H4 (cell line): Measurements from ENCODE around the gene SLC9A9. TPM values are rescaled to one million over a fixed set of nuclear protein-coding genes. Genes with fewer than 3 reads are reported as not detected.

Experiments used
- DNase-seq: peaks from one replicate; pipeline ENCODE4 v3.0.0-alpha.2; 2015; ENCODE audit warnings: low spot score
- total RNA-seq: library from RNA; depleted of rRNA; stranded (reverse); fragments of >200 nt; shearing (Covaris generic); gene quantifications from 2 replicates; pipeline ENCODE4 v1.2.3, GENCODE V29; 2014

Gene SLC9A9
- total RNA-seq, 1 experiment from 2014 or later: 10.8 TPM

GRCh38 chr3:143648708-143649107 lies 199.6 kb downstream of the SLC9A9 start:
- DNase-seq: peak; percentile 23

- DNase-seq: no peak
Measured at GRCh38 chr3:143648218-143648617, 200.1 kb downstream of the SLC9A9 start.

- peak; percentile 80 for DNase-seq
Measured at GRCh38 chr3:143644370-143645089, 203.7 kb downstream of the SLC9A9 start.

- DNase-seq: no peak
Measured at GRCh38 chr3:143643905-143644304, 204.4 kb downstream of the SLC9A9 start.

- DNase-seq: no peak
Measured at GRCh38 chr3:143640774-143641173, 207.5 kb downstream of the SLC9A9 start.

- no peak for DNase-seq
Measured at GRCh38 chr3:143637133-143637532, 211.1 kb downstream of the SLC9A9 start.

GRCh38 chr3:143634991-143635390 lies 213.3 kb downstream of the SLC9A9 start:
- DNase-seq: no peak

GRCh38 chr3:143634427-143634826 lies 213.8 kb downstream of the SLC9A9 start:
- no peak for DNase-seq

- DNase-seq: no peak
Measured at GRCh38 chr3:143633816-143634215, 214.5 kb downstream of the SLC9A9 start.

GRCh38 chr3:143629726-143630125 lies 218.5 kb downstream of the SLC9A9 start:
- no peak for DNase-seq

- DNase-seq: no peak
Measured at GRCh38 chr3:143628971-143629370, 219.3 kb downstream of the SLC9A9 start.

- DNase-seq: no peak
Measured at GRCh38 chr3:143627336-143627735, 220.9 kb downstream of the SLC9A9 start.

GRCh38 chr3:143619231-143619630 lies 229.0 kb downstream of the SLC9A9 start:
- DNase-seq: no peak

GRCh38 chr3:143617050-143617449 lies 231.2 kb downstream of the SLC9A9 start:
- DNase-seq: no peak

- no peak for DNase-seq
Measured at GRCh38 chr3:143613226-143613625, 235.0 kb downstream of the SLC9A9 start.

GRCh38 chr3:143612541-143612940 lies 235.7 kb downstream of the SLC9A9 start:
- no peak for DNase-seq

GRCh38 chr3:143608966-143609365 lies 239.3 kb downstream of the SLC9A9 start:
- DNase-seq: no peak

GRCh38 chr3:143605233-143605950 lies 242.9 kb downstream of the SLC9A9 start:
- no peak for DNase-seq

GRCh38 chr3:143604402-143605185 lies 243.7 kb downstream of the SLC9A9 start:
- no peak for DNase-seq

- no peak for DNase-seq
Measured at GRCh38 chr3:143603774-143604173, 244.5 kb downstream of the SLC9A9 start.

GRCh38 chr3:143601723-143602484 lies 246.4 kb downstream of the SLC9A9 start:
- DNase-seq: peak; percentile 27
